H1 (cell line): ENCODE measurements around the gene SRGAP2C. TPM values are rescaled to one million over a fixed set of nuclear protein-coding genes. Genes with fewer than 3 reads are reported as not detected.
"Not testable (repeated sequence)": the region's sequence is repeated elsewhere in the genome, so short reads cannot be mapped to it uniquely, and the experiment has no call there.

Experiments
- CTCF ChIA-PET: fragments of 300-600 bp; sonication (Branson Sonifier 250); formaldehyde crosslinking; loops from one replicate; lab custom pipeline; 2021; ENCODE audit not compliant: partially characterized antibody; lab: Charles Lee
- POLR2A ChIA-PET: fragments of 300-600 bp; sonication (Branson Sonifier 250); formaldehyde crosslinking; loops from one replicate; lab custom pipeline; 2021; ENCODE audit warnings: inconsistent platforms; ENCODE audit not compliant: partially characterized antibody; lab: Charles Lee
- DNase-seq, 2 experiments: peaks; one replicate each; pipeline versions ENCODE4 v3.0.0 to v3.0.0-alpha.2; 2010 to 2022; ENCODE audit warnings: low spot score in 2 of 2, low read depth in 1 of 2, mixed read lengths in 1 of 2
- FAIRE-seq: peaks from 2 replicates; lab custom pipeline; 2011; peaks lifted over from hg19 to GRCh38; lab: Jason Lieb, UNC
- H2AFZ ChIP-seq: 2 replicates; pipeline ENCODE4 v1.8.1; 2012; ENCODE audit warnings: low read length, inconsistent platforms
- H2AK5ac ChIP-seq: 2 replicates; pipeline ENCODE4 v1.6.1; 2013; ENCODE audit warnings: low read depth, low read length
- H2BK120ac ChIP-seq: replicated peaks from 2 replicates; pipeline ENCODE3; 2013; ENCODE audit warnings: low read depth, low read length, inconsistent platforms
- H2BK12ac ChIP-seq: 2 replicates; pipeline ENCODE4 v1.6.1; 2013; ENCODE audit warnings: low read depth, low read length
- H2BK15ac ChIP-seq: 2 replicates; pipeline ENCODE4 v1.6.1; 2013; ENCODE audit warnings: low read length
- H2BK20ac ChIP-seq: 2 replicates; pipeline ENCODE4 v1.6.1; 2013; ENCODE audit warnings: low read length
- H2BK5ac ChIP-seq: 2 replicates; pipeline ENCODE4 v1.6.1; 2013; ENCODE audit warnings: low read depth, low read length
- H3K14ac ChIP-seq: 2 replicates; pipeline ENCODE4 v1.6.1; 2013; ENCODE audit warnings: inconsistent platforms; ENCODE audit not compliant: insufficient read length
- H3K18ac ChIP-seq: 2 replicates; pipeline ENCODE4 v1.6.1; 2013; ENCODE audit warnings: low read length; ENCODE audit errors: extremely low read depth
- H3K23ac ChIP-seq: 2 replicates; pipeline ENCODE4 v1.6.1; 2013; ENCODE audit warnings: inconsistent platforms; ENCODE audit not compliant: insufficient read length
- H3K23me2 ChIP-seq: 2 replicates; pipeline ENCODE4 v1.6.1; 2013; ENCODE audit warnings: low read depth, low read length
- H3K27ac ChIP-seq: 2 replicates; pipeline ENCODE4 v1.6.1; 2011; ENCODE audit warnings: low read depth, low read length, inconsistent platforms
- H3K27me3 ChIP-seq, 4 experiments: replicated peaks in 1 of 4; 1 replicate in 1 of 4; 2 replicates in 3 of 4; pipeline versions ENCODE4 v1.6.1 to v1.8.1; 2011 to 2013; ENCODE audit warnings: low read length in 3 of 4, mild to moderate bottlenecking in 3 of 4, inconsistent platforms in 2 of 4, mixed read lengths in 2 of 4, moderate library complexity in 1 of 4; ENCODE audit not compliant: control insufficient read depth in 3 of 4, insufficient read depth in 3 of 4; ENCODE audit errors: extremely low read depth in 1 of 4
- H3K36me3 ChIP-seq, 4 experiments: 2 replicates each; pipeline versions ENCODE4 v1.6.1 to v1.8.1; 2011 to 2013; ENCODE audit warnings: mild to moderate bottlenecking in 4 of 4, low read length in 3 of 4, moderate library complexity in 2 of 4, control low read depth in 1 of 4, inconsistent platforms in 1 of 4; ENCODE audit not compliant: insufficient read depth in 4 of 4, control insufficient read depth in 2 of 4
- H3K4ac ChIP-seq: replicated peaks from 2 replicates; pipeline ENCODE3; 2013; ENCODE audit warnings: low read length, low read depth, mixed read lengths, inconsistent platforms; ENCODE audit not compliant: insufficient read length
- H3K4me1 ChIP-seq, 4 experiments: replicated peaks in 1 of 4; 1 replicate in 1 of 4; 2 replicates in 3 of 4; pipeline versions ENCODE4 v1.6.1 to v1.8.1; 2011 to 2013; ENCODE audit warnings: low read length in 3 of 4, inconsistent platforms in 2 of 4, mixed read lengths in 1 of 4; ENCODE audit not compliant: insufficient read depth in 4 of 4, control insufficient read depth in 3 of 4
- H3K4me2 ChIP-seq, 2 experiments: 2 replicates each; pipeline versions ENCODE4 v1.6.1 to v1.8.1; 2011 to 2013; ENCODE audit warnings: low read depth in 2 of 2, low read length in 2 of 2, control low read depth in 1 of 2, inconsistent platforms in 1 of 2, mild to moderate bottlenecking in 1 of 2; ENCODE audit not compliant: insufficient read depth in 1 of 2
- H3K4me3 ChIP-seq, 4 experiments: fragments of 200-600, 300-600 bp in 1 of 4; sonication (generic), shearing (Covaris generic), sonication (Bioruptor Twin) in 1 of 4; 2 replicates each; pipeline versions ENCODE4 v1.5.1 to v1.8.1; 2011 to 2016; ENCODE audit warnings: low read length in 4 of 4, low read depth in 3 of 4, control low read depth in 2 of 4, inconsistent platforms in 2 of 4, mild to moderate bottlenecking in 2 of 4, mixed read lengths in 1 of 4, moderate library complexity in 1 of 4; ENCODE audit not compliant: insufficient read depth in 2 of 4; ENCODE audit errors: extremely low read depth in 1 of 4
- H3K56ac ChIP-seq: replicated peaks from 2 replicates; pipeline ENCODE3; 2013; ENCODE audit warnings: low read depth, mild to moderate bottlenecking, mixed read lengths, low read length, inconsistent platforms; ENCODE audit not compliant: insufficient read length
- H3K79me1 ChIP-seq: 2 replicates; pipeline ENCODE4 v1.6.1; 2013; ENCODE audit warnings: low read depth, low read length, control low read depth
- H3K79me2 ChIP-seq, 2 experiments: 2 replicates each; pipeline versions ENCODE4 v1.6.1 to v1.8.1; 2012 to 2013; ENCODE audit warnings: low read length in 2 of 2, mild to moderate bottlenecking in 2 of 2, inconsistent platforms in 1 of 2; ENCODE audit not compliant: insufficient read depth in 2 of 2, control insufficient read depth in 1 of 2
- H3K9ac ChIP-seq, 4 experiments: replicated peaks in 1 of 4; 1 replicate in 1 of 4; 2 replicates in 3 of 4; pipeline versions ENCODE4 v1.6.1 to v1.8.1; 2011 to 2013; ENCODE audit warnings: low read depth in 3 of 4, low read length in 3 of 4, control low read depth in 2 of 4, mild to moderate bottlenecking in 2 of 4, moderate library complexity in 2 of 4, inconsistent platforms in 1 of 4; ENCODE audit errors: extremely low read depth in 1 of 4
- H3K9me3 ChIP-seq, 2 experiments: 2 replicates each; pipeline versions ENCODE4 v1.6.1 to v1.8.1; 2012 to 2013; ENCODE audit warnings: mild to moderate bottlenecking in 2 of 2, moderate library complexity in 2 of 2, control low read depth in 1 of 2, inconsistent platforms in 1 of 2, low read depth in 1 of 2, low read length in 1 of 2, mixed read lengths in 1 of 2; ENCODE audit not compliant: insufficient read depth in 2 of 2
- H4K20me1 ChIP-seq, 2 experiments: replicated peaks in 1 of 2; 2 replicates each; pipeline versions ENCODE3 to v1.8.1; 2011 to 2013; ENCODE audit warnings: inconsistent platforms in 2 of 2, low read length in 2 of 2, mild to moderate bottlenecking in 1 of 2; ENCODE audit not compliant: insufficient read depth in 2 of 2, control insufficient read depth in 1 of 2
- H4K5ac ChIP-seq: 2 replicates; pipeline ENCODE4 v1.6.1; 2013; ENCODE audit warnings: low read length, low read depth, mixed read lengths, inconsistent platforms; ENCODE audit not compliant: insufficient read length
- H4K8ac ChIP-seq: 2 replicates; pipeline ENCODE4 v1.8.0; 2013; ENCODE audit warnings: mild to moderate bottlenecking, moderate library complexity, low read length, inconsistent platforms; ENCODE audit not compliant: insufficient read depth; ENCODE audit errors: extremely low read depth
- H4K91ac ChIP-seq: replicated peaks from 2 replicates; pipeline ENCODE3; 2013; ENCODE audit warnings: low read length, mixed read lengths, inconsistent platforms; ENCODE audit not compliant: insufficient read length
- WGBS, 2 experiments: shearing (Covaris generic) in 1 of 2; methylation state at CpG; one replicate each; pipeline versions ENCODE4 v1.1.6 to v1.1.7; 2013 to 2015; ENCODE audit warnings: low lambda C conversion rate in 2 of 2, mixed read lengths in 2 of 2, inconsistent platforms in 1 of 2, low coverage in 1 of 2, missing lambda C conversion rate in 1 of 2; ENCODE audit not compliant: insufficient replicate concordance in 2 of 2, insufficient coverage in 1 of 2, insufficient read length in 1 of 2; ENCODE audit errors: extremely low coverage in 1 of 2, missing lambda C conversion rate in 1 of 2; 5-methylcytosine and 5-hydroxymethylcytosine counted together
- polyA plus RNA-seq, 7 experiments: library from polyadenylated mRNA; depleted of rRNA in 3 of 7; stranded (reverse) in 5 of 7; unstranded in 2 of 7; fragments of >200 nt in 5 of 7; fragments of 200-250 nt in 2 of 7; gene quantifications; 1 replicate in 5 of 7; 2 replicates in 1 of 7; 4 replicates in 1 of 7; pipeline versions ENCODE4 v1.2.1 to v1.2.3, GENCODE V29; 2011 to 2013; ENCODE audit warnings: missing spikeins in 2 of 7, mixed read lengths in 2 of 7
- total RNA-seq: library from RNA; stranded (reverse); fragmentation: NEBNext Ultra II Directional; extraction: Animal tissue kit (Norgen Biotek cat#: 25700); gene quantifications from 2 replicates; pipeline ENCODE4 v1.2.1, GENCODE V29; 2021

Gene SRGAP2C
- total and polyA plus RNA-seq, 2 of the 8 experiments (the other 6 are each of a cell fraction or from before 2014, with no cell fraction given): 2.5 to 25.2 TPM

GRCh38 chr1:121278202-121278601 is 93.4 kb downstream of the SRGAP2C start:
- H3K23me2 ChIP-seq, H4K8ac ChIP-seq, H2BK120ac ChIP-seq, H4K20me1 ChIP-seq, H2BK15ac ChIP-seq, H3K14ac ChIP-seq, FAIRE-seq, H3K36me3 ChIP-seq, H3K9ac ChIP-seq, H3K56ac ChIP-seq, H3K79me2 ChIP-seq, H3K27me3 ChIP-seq, H2BK20ac ChIP-seq, H3K27ac ChIP-seq, H2AK5ac ChIP-seq, H3K4me2 ChIP-seq, H3K4me1 ChIP-seq, H3K4me3 ChIP-seq, H3K18ac ChIP-seq, CTCF ChIA-PET, H3K4ac ChIP-seq, H3K79me1 ChIP-seq, H3K23ac ChIP-seq, H4K91ac ChIP-seq, DNase-seq, H2AFZ ChIP-seq, H3K9me3 ChIP-seq, H2BK12ac ChIP-seq, POLR2A ChIA-PET, H2BK5ac ChIP-seq, H4K5ac ChIP-seq: not testable (repeated sequence)
- no CpG with 5 or more reads among the region's 3 CpGs for WGBS, 2 experiments

GRCh38 chr1:121278777-121279547 is 94.2 kb downstream of the SRGAP2C start:
- H2BK12ac ChIP-seq, H2AFZ ChIP-seq, H3K9me3 ChIP-seq, H2BK120ac ChIP-seq, H3K79me2 ChIP-seq, H3K4me2 ChIP-seq, H3K14ac ChIP-seq, H4K8ac ChIP-seq, CTCF ChIA-PET, H4K5ac ChIP-seq, H2BK15ac ChIP-seq, H3K4ac ChIP-seq, H3K23me2 ChIP-seq, H3K56ac ChIP-seq, H3K4me3 ChIP-seq, H3K4me1 ChIP-seq, POLR2A ChIA-PET, DNase-seq, FAIRE-seq, H3K27ac ChIP-seq, H2BK20ac ChIP-seq, H3K27me3 ChIP-seq, H4K91ac ChIP-seq, H3K36me3 ChIP-seq, H3K18ac ChIP-seq, H3K23ac ChIP-seq, H2BK5ac ChIP-seq, H2AK5ac ChIP-seq, H4K20me1 ChIP-seq, H3K79me1 ChIP-seq, H3K9ac ChIP-seq: not testable (repeated sequence)
- WGBS, 2 experiments: 96% methylated on average over 3 of the region's 4 CpGs; no CpG with 5 or more reads in 1 of the 2 experiments
